Activated CD4-positive, alpha-beta T cell treated with anti-CD3 and anti-CD28 coated beads for 36 hours (primary cell): Measurements from ENCODE around the gene ZNF581. TPM values are rescaled to one million over a fixed set of nuclear protein-coding genes. Genes with fewer than 3 reads are reported as not detected.

Source experiments
- ATAC-seq: fragments of 200-7000 bp; cut with Tn5 transposase; one replicate; pipeline ENCODE4 v1.10.0; 2021; ENCODE audit warnings: mild to moderate bottlenecking, moderate library complexity
- CTCF ChIA-PET: fragments of 350-600 bp; sonication (Branson Sonifier 250); formaldehyde crosslinking; loops from one replicate; lab custom pipeline; 2021; ENCODE audit warnings: antibody characterized with exemption; lab: Charles Lee
- POLR2A ChIA-PET: fragments of 350-600 bp; sonication (Branson Sonifier 250); formaldehyde crosslinking; loops from one replicate; lab custom pipeline; 2021; ENCODE audit warnings: antibody characterized with exemption, inconsistent platforms; lab: Charles Lee
- DNase-seq: peaks from one replicate; pipeline ENCODE4 v3.0.0-alpha.2; 2020
- H3K27ac Mint-ChIP-seq: one replicate; pipeline ENCODE4 v1.8.0; 2021; ENCODE audit warnings: mixed read lengths
- H3K27me3 Mint-ChIP-seq: one replicate; pipeline ENCODE4 v1.8.0; 2021; ENCODE audit warnings: mixed read lengths
- H3K36me3 Mint-ChIP-seq: one replicate; pipeline ENCODE4 v1.8.0; 2021; ENCODE audit warnings: low read depth, mixed read lengths
- H3K4me1 Mint-ChIP-seq: one replicate; pipeline ENCODE4 v1.8.0; 2021; ENCODE audit warnings: mixed read lengths
- H3K4me3 Mint-ChIP-seq: one replicate; pipeline ENCODE4 v1.8.0; 2021; ENCODE audit warnings: mild to moderate bottlenecking, moderate library complexity, mixed read lengths
- H3K9me3 Mint-ChIP-seq: one replicate; pipeline ENCODE4 v1.8.0; 2021; ENCODE audit warnings: low read depth, mixed read lengths
- intact Hi-C, 2 experiments: fragments of 100-400 bp; cut with DNase I in 1 of 2; cut with micrococcal nuclease in 1 of 2; formaldehyde crosslinking; loops; one replicate each; pipeline versions ENCODE4 v1.14.2 to v1.15.1; 2022 to 2024; cut with DNase I, micrococcal nuclease
- total RNA-seq, 2 experiments: library from RNA; stranded (reverse); gene quantifications; one replicate each; pipeline ENCODE4 v1.2.3, GENCODE V29; 2021

ZNF581 gene, protein sequence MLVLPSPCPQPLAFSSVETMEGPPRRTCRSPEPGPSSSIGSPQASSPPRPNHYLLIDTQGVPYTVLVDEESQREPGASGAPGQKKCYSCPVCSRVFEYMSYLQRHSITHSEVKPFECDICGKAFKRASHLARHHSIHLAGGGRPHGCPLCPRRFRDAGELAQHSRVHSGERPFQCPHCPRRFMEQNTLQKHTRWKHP
- 10 to 100 TPM; 18.9 to 26.9 TPM for total RNA-seq

DNA sequence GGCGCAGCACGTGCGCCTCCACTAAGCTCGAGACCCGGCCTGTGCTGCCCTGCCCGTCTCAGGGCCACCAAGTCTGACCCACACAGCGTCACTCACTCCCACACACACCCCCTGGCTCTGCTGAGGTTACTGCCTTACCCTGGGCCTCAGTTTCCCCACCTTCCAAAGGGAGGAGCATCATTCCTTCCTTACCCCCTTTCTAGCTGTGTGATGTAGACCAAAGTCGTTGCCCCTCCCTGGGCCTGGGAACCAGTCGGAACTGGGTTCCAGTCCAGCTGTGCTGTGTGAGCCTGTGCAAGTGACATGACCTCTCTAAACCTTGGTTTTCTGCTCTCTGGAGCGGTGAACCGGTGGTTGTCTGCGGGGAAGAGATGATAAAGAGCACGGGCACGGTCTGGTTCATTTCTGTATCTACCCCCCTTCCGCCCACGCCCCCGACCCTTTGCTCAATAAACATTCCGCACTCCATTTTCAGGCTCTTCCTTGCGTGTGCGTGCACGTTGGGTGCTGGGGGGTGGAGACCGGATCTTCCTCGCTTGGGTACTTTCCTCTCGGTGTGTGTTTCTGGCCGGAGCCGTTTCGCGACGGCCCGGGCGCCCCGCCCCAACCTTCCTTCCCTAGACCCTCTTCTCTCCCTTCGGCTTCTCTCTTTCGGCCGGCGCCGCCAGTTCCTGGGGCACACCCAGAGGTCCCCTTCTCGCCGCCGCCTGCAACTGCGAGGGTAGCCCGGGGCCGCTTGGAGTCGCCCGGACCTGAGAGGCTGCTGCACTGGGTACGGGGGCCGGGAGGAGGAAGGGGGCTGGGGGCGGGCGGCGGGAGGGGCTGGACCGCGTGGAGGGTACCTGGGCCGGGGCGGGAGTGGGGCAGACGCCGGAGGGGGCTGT is at the start of gene ZNF581:
ZNF581 (plus strand) TSS at position 647 of the 884 bp plus-strand sequence. CDS start 923 bp downstream, outside the sequence.
- intact Hi-C loops = loop anchor here (1.0 to 5.0 kb wide), 13 partner anchors 8 to 1181 kb away; partner anchors contain the start of genes PPP6R1 (in 2 of the 2), EPN1 (in 1 of the 2), FIZ1 (in 1 of the 2) and KMT5C (in 1 of the 2)
- Mint-ChIP-seq H3K27ac (peak within 1 kb of the TSS; percentile 99), H3K9me3 (no peaks in the 10 kb centered on the region), H3K36me3 (peaks cover 49% of the 10 kb centered on the region), H3K4me3 (peak within 1 kb of the TSS; percentile 93), H3K4me1 (peaks cover 46% of the 10 kb centered on the region), H3K27me3 (no peaks in the 10 kb centered on the region)
- peak; percentile 55 for ATAC-seq
- DNase-seq = peak; percentile 91
- ChIA-PET CTCF (interaction anchor here (1.2 to 1.9 kb wide), 5 partner anchors 10 to 14 kb away, joined by 3 to 16 read pairs (median 7); partner anchors contain the start of gene U2AF2), POLR2A (interaction anchor here (1.0 to 1.7 kb wide), 2 partner anchors 11 to 304 kb away, joined by 4 to 5 read pairs; partner anchors contain the start of genes KMT5C and U2AF2)

- H3K36me3 Mint-ChIP-seq = peaks cover 44% of the 10 kb centered on the region
- no peaks in the 10 kb centered on the region for H3K9me3 Mint-ChIP-seq
- no peak overlapping the region for H3K4me3 Mint-ChIP-seq
- no peak overlapping the region for H3K27ac Mint-ChIP-seq
- no peaks in the 10 kb centered on the region for H3K27me3 Mint-ChIP-seq
- ChIA-PET CTCF (interaction anchor here (0.6 to 1.6 kb wide), 2 partner anchors 11 to 35 kb away, joined by 3 to 4 read pairs; no protein-coding TSS in a partner anchor), POLR2A (no interaction called here)
- ATAC-seq (no peak), DNase-seq (no peak)
- intact Hi-C loops = no loop called here
- peaks cover 12% of the 10 kb centered on the region for H3K4me1 Mint-ChIP-seq
These were observed 48.4 kb upstream of the ZNF581 start for GRCh38 chr19:55594996-55595545.

- ATAC-seq (no peak), DNase-seq (no peak)
- H3K27ac Mint-ChIP-seq = peak overlapping the region; percentile 10
- H3K27me3 Mint-ChIP-seq = no peaks in the 10 kb centered on the region
- H3K9me3 Mint-ChIP-seq = no peaks in the 10 kb centered on the region
- H3K4me3 Mint-ChIP-seq = no peak overlapping the region
- intact Hi-C loops = no loop called here
- peaks cover 16% of the 10 kb centered on the region for H3K4me1 Mint-ChIP-seq
- CTCF ChIA-PET = interaction anchor here (1.6 kb wide), 1 partner anchor 10 kb away, joined by 4 read pairs; no protein-coding TSS in a partner anchor
- POLR2A ChIA-PET = no interaction called here
- H3K36me3 Mint-ChIP-seq = peaks cover 43% of the 10 kb centered on the region
These were observed 47.1 kb upstream of the ZNF581 start for GRCh38 chr19:55596304-55596703.

DNA sequence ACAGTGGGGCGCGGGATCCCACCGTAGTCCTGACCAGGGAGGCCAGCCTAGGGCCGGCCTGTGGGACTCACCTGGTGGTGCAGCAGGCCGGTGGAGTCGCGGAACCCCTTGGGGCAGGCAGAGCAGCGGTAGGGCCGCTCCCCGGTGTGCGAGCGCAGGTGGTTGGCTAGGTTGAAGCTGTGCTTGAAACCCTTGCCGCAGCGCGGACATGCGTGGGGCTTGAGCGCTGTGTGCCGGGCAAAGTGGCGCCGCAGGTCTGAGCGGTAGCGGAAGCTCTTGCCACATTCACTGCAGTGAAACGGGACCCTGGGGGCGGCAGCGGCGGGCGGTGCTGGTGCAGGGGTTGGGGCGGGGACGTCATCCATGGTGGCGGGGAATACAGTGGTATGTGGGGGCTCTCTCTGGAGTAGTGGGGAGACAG is 45.9 kb upstream of the ZNF581 start:
- POLR2A ChIA-PET = no interaction called here
- intact Hi-C loops = no loop called here

GRCh38 chr19:55598034-55598433 is 45.4 kb upstream of the ZNF581 start:
- Mint-ChIP-seq H3K27ac (peak overlapping the region; percentile 8), H3K27me3 (no peaks in the 10 kb centered on the region), H3K4me3 (no peak overlapping the region), H3K4me1 (peaks cover 23% of the 10 kb centered on the region), H3K9me3 (no peaks in the 10 kb centered on the region), H3K36me3 (peaks cover 41% of the 10 kb centered on the region)
- no peak for ATAC-seq
- ChIA-PET POLR2A (no interaction called here), CTCF (interaction anchor here (1.4 kb wide), 1 partner anchor 8 kb away, joined by 3 read pairs; no protein-coding TSS in a partner anchor)
- intact Hi-C loops = loop anchor here (2.0 kb wide), 4 partner anchors 17 to 1731 kb away; partner anchors contain the start of genes MYADM (in 1 of the 2) and ZNF579 (in 1 of the 2)
- no peak for DNase-seq

More for the DNA sequence above, 45.9 kb upstream of the ZNF581 start:
- no peaks in the 10 kb centered on the region for H3K9me3 Mint-ChIP-seq
- H3K4me1 Mint-ChIP-seq = peaks cover 23% of the 10 kb centered on the region
- no peak for ATAC-seq
- CTCF ChIA-PET = interaction anchor here (1.4 kb wide), 1 partner anchor 9 kb away, joined by 3 read pairs; no protein-coding TSS in a partner anchor
- H3K27ac Mint-ChIP-seq = no peak overlapping the region
- no peak overlapping the region for H3K4me3 Mint-ChIP-seq
- no peaks in the 10 kb centered on the region for H3K27me3 Mint-ChIP-seq
- peaks cover 40% of the 10 kb centered on the region for H3K36me3 Mint-ChIP-seq
- no peak for DNase-seq

GRCh38 chr19:55598719-55599467 is 44.6 kb upstream of the ZNF581 start:
- peak overlapping the region; percentile 99 for H3K27ac Mint-ChIP-seq
- H3K4me3 Mint-ChIP-seq = peak overlapping the region; percentile 89
- H3K9me3 Mint-ChIP-seq = no peaks in the 10 kb centered on the region
- H3K36me3 Mint-ChIP-seq = peaks cover 44% of the 10 kb centered on the region
- ChIA-PET CTCF (interaction anchor here (0.5 to 1.3 kb wide), 6 partner anchors 39 to 419 kb away, joined by 3 to 7 read pairs (median 4); partner anchors contain the start of genes SYT5 and U2AF2), POLR2A (interaction anchor here (0.5 to 1.8 kb wide), 12 partner anchors 11 to 1135 kb away, joined by 3 to 12 read pairs (median 4); partner anchors contain the start of genes CCDC106, LENG9, SYT5 and U2AF2)
- ATAC-seq = peak; percentile 79
- intact Hi-C loops = loop anchor here (1.0 to 2.0 kb wide), 21 partner anchors 12 to 1732 kb away; partner anchors contain the start of genes U2AF2 (in 2 of the 2), ZNF579 (in 2 of the 2), ZNF784 (in 2 of the 2) and EPN1 (in 1 of the 2)
- H3K4me1 Mint-ChIP-seq = peaks cover 28% of the 10 kb centered on the region
- peak; percentile 98 for DNase-seq
- H3K27me3 Mint-ChIP-seq = no peaks in the 10 kb centered on the region

DNA sequence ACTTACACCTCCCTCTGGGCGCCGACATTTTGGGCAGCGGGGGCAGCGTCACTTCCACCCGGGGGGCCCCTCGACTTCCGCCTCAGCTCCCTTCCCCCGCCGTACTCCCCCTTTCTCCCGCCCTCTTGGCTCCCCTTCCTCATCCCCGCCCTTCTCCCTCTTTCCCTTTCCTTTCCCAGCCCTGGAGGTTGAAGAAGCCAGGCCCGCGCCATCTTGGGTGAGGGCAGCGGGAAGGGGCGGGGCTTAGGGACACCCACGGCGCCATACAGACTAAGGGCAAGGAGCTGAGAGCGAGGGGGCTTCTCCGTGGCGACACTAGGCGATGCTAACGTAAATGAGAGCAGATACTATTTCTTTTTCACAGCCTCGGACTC is 44.0 kb upstream of the ZNF581 start, which contains the start of gene FIZ1:
FIZ1 (minus strand) TSS at position 50 of the 374 bp plus-strand sequence. CDS start 1,652 bp downstream, outside the sequence.
- ChIA-PET CTCF (interaction anchor here (0.6 to 1.3 kb wide), 5 partner anchors 38 to 419 kb away, joined by 3 to 7 read pairs (median 4); partner anchors contain the start of genes SYT5 and U2AF2), POLR2A (interaction anchor here (0.5 to 1.8 kb wide), 14 partner anchors 12 to 583 kb away, joined by 3 to 12 read pairs (median 4); partner anchors contain the start of genes CCDC106, SYT5, U2AF2 and UBE2S)
- no peaks in the 10 kb centered on the region for H3K27me3 Mint-ChIP-seq
- peaks cover 44% of the 10 kb centered on the region for H3K36me3 Mint-ChIP-seq
- peak; percentile 79 for ATAC-seq
- intact Hi-C loops = loop anchor here (1.0 to 2.0 kb wide), 21 partner anchors 12 to 1733 kb away; partner anchors contain the start of genes U2AF2 (in 2 of the 2), ZNF579 (in 2 of the 2), ZNF784 (in 2 of the 2) and EPN1 (in 1 of the 2)
- no peaks in the 10 kb centered on the region for H3K9me3 Mint-ChIP-seq
- peaks cover 29% of the 10 kb centered on the region for H3K4me1 Mint-ChIP-seq
- H3K4me3 Mint-ChIP-seq = peak within 1 kb of the TSS; percentile 89
- peak within 1 kb of the TSS; percentile 99 for H3K27ac Mint-ChIP-seq
- DNase-seq = peak; percentile 98

DNA sequence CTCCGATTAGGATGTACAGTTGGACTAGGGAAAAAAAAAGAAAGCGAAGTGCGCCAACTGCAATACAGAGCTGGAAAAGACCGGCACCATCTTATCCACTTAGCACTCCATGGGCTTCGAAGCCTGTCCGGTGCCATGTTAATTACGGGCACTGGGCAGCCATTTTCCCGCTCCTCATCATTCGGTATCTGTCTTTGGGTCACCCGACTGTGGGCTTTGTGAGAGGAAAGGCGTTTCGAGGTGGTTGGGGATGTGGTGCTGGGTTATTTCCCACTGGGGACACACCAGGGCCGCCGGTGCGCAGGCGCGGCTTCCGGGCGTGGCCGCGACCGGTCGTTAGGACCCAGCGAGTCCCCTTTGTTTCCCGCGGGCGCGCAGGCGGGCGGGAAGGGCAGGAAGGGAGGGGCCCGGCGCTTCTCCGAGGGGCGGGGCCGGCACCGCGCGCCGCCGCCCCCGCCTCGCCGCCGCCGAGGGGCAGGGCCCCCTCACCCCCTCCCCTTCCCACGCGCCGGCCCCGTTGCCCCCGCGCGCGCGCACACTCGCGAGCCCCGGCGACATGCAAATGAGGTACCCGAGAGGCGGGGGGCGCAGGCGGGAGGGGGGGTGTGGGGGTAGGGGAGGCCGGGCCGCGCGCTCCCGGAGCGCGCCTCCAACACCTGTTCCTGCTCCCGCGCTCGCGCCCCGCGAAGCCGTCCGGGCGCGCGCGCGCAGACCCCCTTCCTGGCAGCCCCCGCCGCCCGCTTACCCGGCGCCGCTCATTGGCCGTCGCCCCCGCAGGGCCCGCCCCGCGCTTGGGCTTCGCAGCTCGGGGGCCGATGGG is 43.4 kb upstream of the ZNF581 start, which contains the start of gene ZNF524:
ZNF524 (plus strand) TSS at position 447 of the 820 bp plus-strand sequence. CDS start 1,825 bp downstream, outside the sequence.
- Mint-ChIP-seq H3K4me1 (peaks cover 35% of the 10 kb centered on the region), H3K36me3 (peaks cover 39% of the 10 kb centered on the region), H3K4me3 (peak within 1 kb of the TSS; percentile 89), H3K27ac (peak within 1 kb of the TSS; percentile 99), H3K27me3 (no peaks in the 10 kb centered on the region), H3K9me3 (no peaks in the 10 kb centered on the region)
- intact Hi-C loops = loop anchor here (1.0 to 10.0 kb wide), 25 partner anchors 13 to 1733 kb away; partner anchors contain the start of genes U2AF2 (in 2 of the 2), ZNF579 (in 2 of the 2), ZNF784 (in 2 of the 2) and DNAAF3 (in 1 of the 2)
- DNase-seq (peak; percentile 91), ATAC-seq (peak; percentile 57)
- CTCF ChIA-PET = interaction anchor here (1.1 to 1.3 kb wide), 3 partner anchors 37 to 54 kb away, joined by 4 to 7 read pairs (median 5); partner anchors contain the start of gene U2AF2
- POLR2A ChIA-PET = interaction anchor here (0.6 to 1.8 kb wide), 9 partner anchors 12 to 521 kb away, joined by 3 to 12 read pairs (median 4); partner anchors contain the start of genes U2AF2, UBE2S, ZNF579 and ZNF784

DNA sequence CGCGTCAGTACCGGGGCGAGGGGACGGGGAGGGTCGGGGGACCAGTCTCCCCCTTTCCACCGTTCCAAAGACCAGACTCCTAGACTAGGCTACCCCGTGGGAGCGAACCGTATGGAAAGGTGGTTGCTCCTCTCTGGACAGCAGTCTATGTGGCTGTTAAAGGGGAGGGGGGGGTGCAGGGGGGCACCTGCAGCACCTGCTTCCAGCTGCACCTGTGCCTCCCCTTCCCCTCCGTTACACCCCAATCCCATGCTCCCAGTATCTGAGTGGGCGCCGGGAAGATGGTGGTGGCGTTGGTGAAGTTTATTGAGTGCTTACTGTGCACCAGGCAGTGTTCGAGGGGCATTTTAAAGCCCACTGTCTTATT is 42.8 kb upstream of the ZNF581 start:
- no peaks in the 10 kb centered on the region for H3K9me3 Mint-ChIP-seq
- peaks cover 33% of the 10 kb centered on the region for H3K36me3 Mint-ChIP-seq
- CTCF ChIA-PET = interaction anchor here (1.3 kb wide), 1 partner anchor 37 kb away, joined by 5 read pairs; no protein-coding TSS in a partner anchor
- POLR2A ChIA-PET = interaction anchor here (0.6 kb wide), 1 partner anchor 53 kb away, joined by 3 read pairs; no protein-coding TSS in a partner anchor
- peaks cover 35% of the 10 kb centered on the region for H3K4me1 Mint-ChIP-seq
- H3K27ac Mint-ChIP-seq = peak overlapping the region; percentile 90
- intact Hi-C loops = loop anchor here in 1 of 2 experiments (1.0 to 10.0 kb wide), 4 partner anchors 139 to 1151 kb away; partner anchors contain the start of genes DNAAF3, ISOC2 and LENG8
- no peak for ATAC-seq
- DNase-seq = no peak
- H3K4me3 Mint-ChIP-seq = peak overlapping the region; percentile 78
- H3K27me3 Mint-ChIP-seq = no peaks in the 10 kb centered on the region
